Measurements from ENCODE around the gene GSKIP. TPM values are rescaled to one million over a fixed set of nuclear protein-coding genes. Genes with fewer than 3 reads are reported as not detected.

Gene GSKIP
- total RNA-seq, 1 experiment from 2014 or later = 22.6 TPM

- Histone ChIP-seq H3K4me3 (ENCODE audit: low read length) (peak overlapping the region; percentile 71), H2AFZ (ENCODE audit: low read length) (peak overlapping the region; percentile 98)
- CTCF ChIA-PET = no interaction called here
Measured at GRCh38 chr14:96424109-96424989, 61.0 kb downstream of the GSKIP start.

GRCh38 chr14:96434040-96434439 lies 70.7 kb downstream of the GSKIP start:
- Histone ChIP-seq H3K79me2 (ENCODE audit: low read length) (no peaks in the 10 kb centered on the region), H4K20me1 (ENCODE audit: low read length) (no peaks in the 10 kb centered on the region), H3K27me3 (ENCODE audit: low read length) (peaks cover 19% of the 10 kb centered on the region; the same call in 1 of the 2 replicates), H2AFZ (ENCODE audit: low read length) (no peak overlapping the region), H3K9me3 (ENCODE audit: low read length) (no peaks in the 10 kb centered on the region), H3K4me2 (ENCODE audit: low read length) (no peak overlapping the region), H3K4me1 (ENCODE audit: insufficient read depth, low read length) (no peaks in the 10 kb centered on the region), H3K27ac (ENCODE audit: low read length) (no peak overlapping the region), H3K9me2 (replicated peaks; ENCODE audit: low read length) (no peaks in the 10 kb centered on the region), H3F3A (ENCODE audit: low read length, unreplicated experiment) (no peaks in the 10 kb centered on the region), H3K36me3 (ENCODE audit: low read depth, low read length) (no peaks in the 10 kb centered on the region), H3K4me3 (ENCODE audit: low read length) (no peak overlapping the region), H3K9ac (ENCODE audit: low read length) (no peak overlapping the region)
- no TSS peak for BruUV-seq (replicated peaks)
- DNase-seq = no peak
- POLR2A ChIA-PET (ENCODE audit: unreplicated experiment) = interaction anchor here (0.6 kb wide), 1 partner anchor 1073 kb away, joined by 3 read pairs; no protein-coding TSS in a partner anchor
- no peak for TF ChIP-seq EZH2 (IDR thresholded peaks at IDR 0.05; ENCODE audit: low read length, unreplicated experiment)
- TF ChIP-seq EZH2phosphoT487 (IDR thresholded peaks at IDR 0.05; ENCODE audit: borderline replicate concordance, low read length) = no peak
- TF ChIP-seq CTCF (conservative IDR thresholded peaks at IDR 0.05; ENCODE audit: low read depth, low read length) = no peak
- CTCF ChIA-PET = no interaction called here
- no peak for ATAC-seq
- intact Hi-C loops (cut with micrococcal nuclease) = no loop called here

More at GRCh38 chr14:96424109-96424989, 61.0 kb downstream of the GSKIP start:
- Histone ChIP-seq H3F3A (ENCODE audit: low read length, unreplicated experiment) (no peaks in the 10 kb centered on the region), H3K9me2 (replicated peaks; ENCODE audit: low read length) (no peaks in the 10 kb centered on the region), H3K36me3 (ENCODE audit: low read depth, low read length) (no peaks in the 10 kb centered on the region), H3K4me1 (ENCODE audit: insufficient read depth, low read length) (no peaks in the 10 kb centered on the region), H3K4me2 (ENCODE audit: low read length) (peak overlapping the region; percentile 97), H3K9me3 (ENCODE audit: low read length) (no peaks in the 10 kb centered on the region), H3K27me3 (ENCODE audit: low read length) (no peaks in the 10 kb centered on the region; the same call in 1 of the 2 replicates), H3K79me2 (ENCODE audit: low read length) (no peaks in the 10 kb centered on the region), H4K20me1 (ENCODE audit: low read length) (no peaks in the 10 kb centered on the region), H3K27ac (ENCODE audit: low read length) (no peak overlapping the region), H3K9ac (ENCODE audit: low read length) (peak overlapping the region; percentile 16; the same call in 1 of the 2 replicates)
- intact Hi-C loops (cut with micrococcal nuclease) = loop anchor here (1.0 to 5.0 kb wide), 3 partner anchors 62 to 324 kb away; partner anchors contain the start of genes ATG2B and GSKIP
- no TSS peak for BruUV-seq (replicated peaks)
- DNase-seq (peak; percentile 89), ATAC-seq (peak; percentile 92)
- POLR2A ChIA-PET (ENCODE audit: unreplicated experiment) = no interaction called here
- peak; percentile 92 for TF ChIP-seq CTCF (conservative IDR thresholded peaks at IDR 0.05; ENCODE audit: low read depth, low read length)
- TF ChIP-seq EZH2 (IDR thresholded peaks at IDR 0.05; ENCODE audit: low read length, unreplicated experiment) = no peak

Other genes with a start within 250 kb of the GSKIP start
- 0.06 and 0.07 TPM in 2 replicates for gene BDKRB2, start 158.7 kb upstream of the GSKIP start, total RNA-seq (2014; rRNA removed)
- gene BDKRB1, start 107.3 kb upstream of the GSKIP start, total RNA-seq (2014; rRNA removed) = 0.69 TPM in 1 of 2 replicates, not detected in the other
- gene ATG2B, start 185 bp upstream of the GSKIP start, total RNA-seq (2014; rRNA removed) = 10.9 and 11.6 TPM in 2 replicates
- 0.29 TPM in 1 of 2 replicates, not detected in the other for gene AK7, start 28.6 kb downstream of the GSKIP start, total RNA-seq (2014; rRNA removed)
- gene PAPOLA, start 138.9 kb downstream of the GSKIP start, total RNA-seq (2014; rRNA removed) = 111 and 123 TPM in 2 replicates